Measurements from ENCODE around the gene SLC6A6. TPM values are rescaled to one million over a fixed set of nuclear protein-coding genes. Genes with fewer than 3 reads are reported as not detected.

The SLC6A6 gene
- total and polyA plus RNA-seq, 8 donors = 14.0 to 134 (median 20.8) TPM

- no peaks in the 10 kb centered on the region for H3K9me3 ChIP-seq
- H3K27me3 ChIP-seq = no peaks in the 10 kb centered on the region
- H3K27ac ChIP-seq = no peak overlapping the region
- no peak overlapping the region for H3K4me3 ChIP-seq
- intact Hi-C loops (cut with DNase I) = no loop called here
- peaks cover 15 to 32% of the 10 kb centered on the region in 2 donors for H3K4me1 ChIP-seq
- DNase-seq (no peak), ATAC-seq (no peak)
- peaks cover 0 to 64% of the 10 kb centered on the region in 2 donors for H3K36me3 ChIP-seq
- TF ChIP-seq CTCF (IDR thresholded peaks at IDR 0.05) = no peak
Measured at GRCh38 chr3:14444380-14444779, 42.0 kb downstream of the SLC6A6 start.

- Histone ChIP-seq H3K4me3 (no peak overlapping the region), H3K27ac (no peak overlapping the region), H3K36me3 (peaks cover 0 to 78% of the 10 kb centered on the region in 2 donors), H3K4me1 (peaks cover 3 to 18% of the 10 kb centered on the region in 2 donors), H3K9me3 (no peaks in the 10 kb centered on the region), H3K27me3 (no peaks in the 10 kb centered on the region)
- intact Hi-C loops (cut with DNase I) = no loop called here
- DNase-seq (no peak), ATAC-seq (no peak)
- TF ChIP-seq CTCF (IDR thresholded peaks at IDR 0.05) = no peak
Measured at GRCh38 chr3:14445773-14446172, 43.4 kb downstream of the SLC6A6 start.

- ATAC-seq (no peak), DNase-seq (no peak)
- peaks cover 2 to 13% of the 10 kb centered on the region in 2 donors for H3K4me1 ChIP-seq
- no peak for TF ChIP-seq CTCF (IDR thresholded peaks at IDR 0.05)
- H3K27ac ChIP-seq = no peak overlapping the region
- intact Hi-C loops (cut with DNase I) = no loop called here
- H3K27me3 ChIP-seq = no peaks in the 10 kb centered on the region
- no peak overlapping the region for H3K4me3 ChIP-seq
- H3K9me3 ChIP-seq = no peaks in the 10 kb centered on the region
- peaks cover 0 to 91% of the 10 kb centered on the region in 2 donors for H3K36me3 ChIP-seq
Measured at GRCh38 chr3:14446988-14447570, 44.7 kb downstream of the SLC6A6 start.

GRCh38 chr3:14448063-14448462, 45.7 kb downstream of the SLC6A6 start:
- intact Hi-C loops (cut with DNase I) = no loop called here
- H3K27ac ChIP-seq = no peak overlapping the region
- no peaks in the 10 kb centered on the region for H3K27me3 ChIP-seq
- ATAC-seq (no peak), DNase-seq (no peak)
- H3K4me1 ChIP-seq = peaks cover 9 to 18% of the 10 kb centered on the region in 2 donors
- H3K4me3 ChIP-seq = no peak overlapping the region
- no peak for TF ChIP-seq CTCF (IDR thresholded peaks at IDR 0.05)
- peaks cover 0 to 99% of the 10 kb centered on the region in 2 donors for H3K36me3 ChIP-seq
- H3K9me3 ChIP-seq = no peaks in the 10 kb centered on the region

DNA sequence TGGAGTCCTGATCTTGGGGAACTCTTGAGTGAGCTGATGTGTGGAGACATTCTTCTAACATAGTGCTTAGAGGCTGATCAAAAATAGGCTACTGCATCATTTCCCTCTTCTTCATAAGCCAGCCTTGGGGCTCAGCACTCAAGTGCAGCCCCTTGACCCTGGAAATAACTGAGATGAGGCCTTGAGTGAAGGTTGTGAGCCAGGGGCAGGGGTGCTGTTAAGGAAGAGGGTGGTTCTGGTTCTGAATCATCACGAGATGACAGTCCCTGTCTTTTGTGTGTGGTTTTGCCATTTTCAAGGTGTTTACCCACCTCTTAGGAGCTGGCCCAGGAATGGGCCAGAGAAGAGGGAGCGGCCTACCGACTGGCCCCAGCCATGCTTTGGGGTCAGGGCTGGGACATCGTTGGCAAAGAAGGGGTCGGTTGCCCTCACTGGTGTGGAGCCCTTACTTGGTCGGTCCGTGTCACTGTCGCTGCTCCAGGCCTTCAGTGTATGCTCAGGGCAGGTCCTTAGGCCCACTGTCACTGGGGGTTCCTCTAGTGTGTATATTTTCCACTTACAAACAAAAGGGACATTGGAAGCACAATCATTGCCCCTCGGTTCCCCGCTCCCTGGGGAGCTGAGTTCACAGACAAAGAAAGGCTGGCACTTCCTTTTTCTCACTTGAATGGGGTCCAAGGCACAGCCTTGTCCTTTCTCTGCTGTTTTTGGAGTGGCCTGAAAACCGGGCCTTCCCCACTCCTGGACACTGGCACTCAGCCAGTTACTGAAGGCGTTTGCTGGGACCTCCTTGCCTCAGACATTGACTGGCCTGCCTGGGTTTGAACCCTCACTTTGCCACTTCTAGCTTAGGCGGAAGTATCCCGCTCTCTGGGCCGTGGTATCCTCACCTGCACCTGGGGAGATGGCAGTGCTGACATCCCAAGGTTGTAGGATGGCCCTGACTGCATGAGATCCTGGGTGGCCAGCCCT, 46.6 kb downstream of the SLC6A6 start:
- Histone ChIP-seq H3K4me1 (peaks cover 15 to 28% of the 10 kb centered on the region in 2 donors), H3K27me3 (no peaks in the 10 kb centered on the region), H3K4me3 (no peak overlapping the region), H3K36me3 (peaks cover 0 to 99% of the 10 kb centered on the region in 2 donors), H3K9me3 (no peaks in the 10 kb centered on the region), H3K27ac (no peak overlapping the region)
- intact Hi-C loops (cut with DNase I) = no loop called here
- no peak for TF ChIP-seq CTCF (IDR thresholded peaks at IDR 0.05)
- DNase-seq (no peak), ATAC-seq (no peak)
